Measurements from ENCODE around the gene LCE1C. TPM values are rescaled to one million over a fixed set of nuclear protein-coding genes. Genes with fewer than 3 reads are reported as not detected.

Gene LCE1C
- total RNA-seq, 1 donor from 2014 or later = not detected

DNA sequence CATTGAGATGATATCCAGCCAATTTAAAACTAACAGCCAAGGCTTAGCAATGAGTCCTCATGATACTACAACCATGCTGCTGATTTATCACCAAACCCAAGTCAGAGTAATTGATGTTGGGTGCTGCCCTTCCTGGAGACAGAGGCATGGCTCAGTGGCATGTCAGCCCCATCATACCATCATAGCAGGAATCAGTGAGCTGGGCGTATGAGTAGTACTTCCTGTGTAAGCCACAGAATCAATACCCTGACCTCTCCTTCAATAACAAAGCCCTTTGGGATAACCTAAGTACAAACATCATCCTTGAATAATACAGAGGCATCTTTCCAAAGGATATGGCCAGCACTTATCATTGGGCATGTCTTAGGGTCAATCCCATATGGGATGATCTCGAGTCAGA, 23.4 kb downstream of the LCE1C start:
- intact Hi-C loops (cut with micrococcal nuclease) = no loop called here
- H3K27me3 Mint-ChIP-seq (ENCODE audit: low read depth) = peaks cover 5% of the 10 kb centered on the region
- H3K9me3 Mint-ChIP-seq = no peaks in the 10 kb centered on the region
- no peaks in the 10 kb centered on the region for H3K4me1 Mint-ChIP-seq (ENCODE audit: low read depth)
- H3K4me3 Mint-ChIP-seq (ENCODE audit: low read depth) = no peak overlapping the region
- H3K36me3 Mint-ChIP-seq (ENCODE audit: low read depth) = no peaks in the 10 kb centered on the region
- no peak overlapping the region for H3K27ac Mint-ChIP-seq
- no peak for DNase-seq (ENCODE audit: low spot score)

DNA sequence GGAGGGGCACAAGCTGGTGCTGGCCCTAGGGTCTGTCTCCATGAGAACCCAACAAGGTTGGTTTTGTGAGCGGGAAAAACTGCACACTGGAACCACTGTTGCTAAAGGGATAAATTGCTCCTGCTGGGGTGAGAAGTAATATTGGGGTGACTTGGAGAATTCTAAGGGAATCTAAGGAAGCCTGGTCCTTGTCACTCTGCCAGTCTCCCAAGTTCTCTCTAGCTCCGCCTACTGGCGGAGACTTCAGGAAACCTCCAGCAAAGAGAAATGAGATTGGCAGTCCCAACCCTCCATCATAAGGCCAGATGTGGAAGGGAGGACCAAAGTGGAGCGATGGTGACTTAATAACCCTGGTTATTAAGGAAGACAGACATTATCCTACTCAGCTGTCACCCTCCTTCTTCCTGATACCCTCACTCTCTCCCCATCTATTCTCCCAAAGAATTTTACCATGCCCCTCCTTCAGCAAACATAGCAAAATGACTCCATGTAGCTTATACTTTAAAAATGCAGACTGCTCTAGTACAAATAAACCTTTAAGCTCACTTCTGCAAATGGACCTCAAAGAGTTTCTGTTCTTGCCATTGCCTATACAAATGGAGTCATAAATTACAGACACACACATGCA, 28.8 kb downstream of the LCE1C start:
- Mint-ChIP-seq H3K27me3 (ENCODE audit: low read depth) (no peaks in the 10 kb centered on the region), H3K36me3 (ENCODE audit: low read depth) (no peaks in the 10 kb centered on the region), H3K9me3 (no peaks in the 10 kb centered on the region), H3K4me1 (ENCODE audit: low read depth) (no peaks in the 10 kb centered on the region), H3K27ac (no peak overlapping the region), H3K4me3 (ENCODE audit: low read depth) (no peak overlapping the region)
- no peak for DNase-seq (ENCODE audit: low spot score)
- intact Hi-C loops (cut with micrococcal nuclease) = no loop called here

DNA sequence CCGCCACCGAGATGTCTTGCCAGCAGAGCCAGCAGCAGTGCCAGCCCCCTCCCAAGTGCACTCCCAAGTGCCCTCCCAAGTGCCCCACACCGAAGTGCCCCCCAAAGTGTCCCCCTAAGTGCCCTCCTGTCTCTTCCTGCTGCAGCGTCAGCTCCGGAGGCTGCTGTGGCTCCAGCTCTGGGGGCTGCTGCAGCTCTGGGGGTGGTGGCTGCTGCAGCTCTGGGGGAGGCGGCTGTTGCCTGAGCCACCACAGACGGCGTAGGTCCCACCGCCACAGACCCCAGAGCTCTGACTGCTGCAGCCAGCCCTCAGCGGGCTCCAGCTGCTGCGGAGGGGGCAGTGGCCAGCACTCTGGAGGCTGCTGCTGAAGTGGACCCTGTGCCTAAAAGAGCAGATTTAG, 30.1 kb downstream of the LCE1C start:
- Mint-ChIP-seq H3K36me3 (ENCODE audit: low read depth) (no peaks in the 10 kb centered on the region), H3K27me3 (ENCODE audit: low read depth) (no peaks in the 10 kb centered on the region), H3K27ac (no peak overlapping the region), H3K4me3 (ENCODE audit: low read depth) (no peak overlapping the region), H3K4me1 (ENCODE audit: low read depth) (no peaks in the 10 kb centered on the region), H3K9me3 (no peaks in the 10 kb centered on the region)
- intact Hi-C loops (cut with micrococcal nuclease) = no loop called here
- DNase-seq (ENCODE audit: low spot score) = no peak

DNA sequence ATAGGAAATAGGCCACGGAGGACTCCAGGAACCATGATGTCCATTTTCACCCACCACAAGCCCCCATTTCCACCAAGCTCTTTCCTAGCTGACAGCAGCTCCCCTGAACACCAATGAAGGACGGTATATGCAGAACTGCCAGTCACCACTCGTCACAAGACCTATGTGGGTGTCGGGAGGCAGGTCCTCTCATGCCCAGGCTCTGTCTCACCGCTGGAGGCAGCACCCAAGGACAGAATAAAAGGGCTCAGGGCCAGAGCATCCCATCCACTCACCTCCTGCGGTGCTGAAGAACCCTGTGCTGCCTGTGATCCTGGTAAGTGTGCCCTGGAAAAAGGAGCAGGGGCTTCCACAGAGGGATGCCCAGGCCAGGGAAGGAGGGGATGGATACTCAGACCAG, 31.6 kb downstream of the LCE1C start, which contains the start of gene LCE1F:
LCE1F (plus strand) TSS at position 266 of the 400 bp plus-strand sequence. CDS start 1,232 bp downstream, outside the sequence.
- Mint-ChIP-seq H3K9me3 (no peaks in the 10 kb centered on the region), H3K36me3 (ENCODE audit: low read depth) (no peaks in the 10 kb centered on the region), H3K4me3 (ENCODE audit: low read depth) (no peak within 1 kb of the TSS), H3K4me1 (ENCODE audit: low read depth) (no peaks in the 10 kb centered on the region), H3K27me3 (ENCODE audit: low read depth) (no peaks in the 10 kb centered on the region), H3K27ac (no peak within 1 kb of the TSS)
- intact Hi-C loops (cut with micrococcal nuclease) = no loop called here
- DNase-seq (ENCODE audit: low spot score) = no peak

DNA sequence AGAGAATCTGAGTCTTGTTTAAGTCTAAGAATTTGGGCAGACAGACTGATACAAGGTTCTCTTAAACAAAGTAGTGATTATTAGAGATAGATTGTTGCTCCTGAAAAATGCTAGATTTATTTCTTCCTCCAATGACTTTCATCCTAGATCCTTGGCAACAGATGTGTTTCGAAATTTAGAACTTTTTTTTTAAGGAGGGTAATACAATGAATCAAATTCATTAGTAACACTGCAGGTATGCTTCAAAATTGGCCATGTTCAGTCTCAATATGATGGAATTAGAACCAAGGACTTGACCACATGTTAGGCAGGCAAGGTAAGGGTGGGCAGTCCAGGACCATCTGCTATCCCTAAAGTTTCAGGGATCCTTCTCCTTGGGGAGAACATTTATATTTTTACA, 36.0 kb downstream of the LCE1C start:
- DNase-seq (ENCODE audit: low spot score) = no peak
- intact Hi-C loops (cut with micrococcal nuclease) = no loop called here
- H3K27me3 Mint-ChIP-seq (ENCODE audit: low read depth) = no peaks in the 10 kb centered on the region
- no peaks in the 10 kb centered on the region for H3K9me3 Mint-ChIP-seq
- H3K36me3 Mint-ChIP-seq (ENCODE audit: low read depth) = no peaks in the 10 kb centered on the region
- H3K4me3 Mint-ChIP-seq (ENCODE audit: low read depth) = no peak overlapping the region
- no peaks in the 10 kb centered on the region for H3K4me1 Mint-ChIP-seq (ENCODE audit: low read depth)
- H3K27ac Mint-ChIP-seq = no peak overlapping the region

DNA sequence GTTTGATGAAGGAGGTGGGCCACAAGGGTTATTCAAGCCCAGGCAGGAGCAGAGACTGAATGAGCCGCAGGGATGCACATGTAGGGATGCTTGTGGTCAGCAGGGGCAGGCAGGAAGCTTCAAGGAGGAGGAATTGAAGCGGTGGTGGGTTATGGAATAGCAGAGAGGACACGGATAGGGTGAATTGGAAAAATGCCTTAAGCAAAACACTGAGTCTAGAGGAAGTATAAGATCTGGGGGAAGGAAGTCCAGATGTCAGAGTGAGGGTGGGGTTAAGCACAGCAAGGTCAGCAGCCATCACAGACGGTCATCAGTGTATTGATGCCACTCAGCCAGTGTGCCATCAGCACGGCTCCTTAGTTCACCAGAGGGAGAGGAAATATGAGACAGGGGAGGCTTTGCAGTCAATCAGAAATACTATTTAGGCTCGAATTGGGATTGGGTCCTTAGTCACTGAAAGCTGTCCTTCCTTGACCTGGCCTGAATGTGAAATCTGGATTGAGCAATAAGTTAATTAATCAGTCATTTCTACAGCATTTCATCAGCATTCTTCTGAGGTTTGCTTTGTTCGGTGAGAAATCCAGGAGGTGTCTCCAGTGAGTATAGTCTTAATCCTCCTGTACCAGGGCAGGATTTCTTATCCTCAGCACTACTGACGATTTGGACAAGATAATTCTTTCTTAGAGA, 37.5 kb downstream of the LCE1C start:
- no peaks in the 10 kb centered on the region for H3K36me3 Mint-ChIP-seq (ENCODE audit: low read depth)
- no peaks in the 10 kb centered on the region for H3K27me3 Mint-ChIP-seq (ENCODE audit: low read depth)
- no peak overlapping the region for H3K4me3 Mint-ChIP-seq (ENCODE audit: low read depth)
- no peaks in the 10 kb centered on the region for H3K9me3 Mint-ChIP-seq
- DNase-seq (ENCODE audit: low spot score) = no peak
- intact Hi-C loops (cut with micrococcal nuclease) = no loop called here
- H3K27ac Mint-ChIP-seq = no peak overlapping the region
- H3K4me1 Mint-ChIP-seq (ENCODE audit: low read depth) = no peaks in the 10 kb centered on the region

DNA sequence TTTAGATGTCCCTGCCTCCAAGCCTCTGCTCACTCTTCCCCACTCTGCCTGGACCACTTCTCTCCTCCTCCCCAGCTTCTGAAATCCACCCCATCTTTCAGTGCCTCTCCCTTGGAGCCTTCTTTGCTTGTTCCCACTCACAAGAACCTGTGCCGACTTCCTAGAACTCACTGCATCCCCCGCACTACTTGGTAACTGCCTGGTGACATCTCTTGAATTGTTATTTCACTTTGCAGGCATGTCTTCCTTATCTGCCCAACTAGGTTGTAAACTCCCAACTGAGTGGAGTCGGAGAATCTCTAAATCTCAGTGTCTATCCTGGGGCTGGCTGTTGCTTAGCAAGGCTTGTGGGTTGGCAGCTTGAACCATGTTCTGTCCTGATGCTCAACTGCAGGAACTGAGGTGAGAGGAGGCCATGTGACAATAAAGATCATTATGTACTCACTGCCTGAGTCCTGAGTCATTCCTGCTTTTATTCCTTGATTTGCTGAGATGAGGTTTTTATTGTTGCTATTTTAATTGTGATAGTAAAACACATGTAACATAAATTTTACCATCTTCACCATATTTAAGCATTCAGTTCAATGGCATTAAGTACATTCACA, 44.7 kb downstream of the LCE1C start:
- DNase-seq (ENCODE audit: low spot score) = no peak
- Mint-ChIP-seq H3K27me3 (ENCODE audit: low read depth) (no peaks in the 10 kb centered on the region), H3K27ac (no peak overlapping the region), H3K9me3 (no peaks in the 10 kb centered on the region), H3K4me3 (ENCODE audit: low read depth) (no peak overlapping the region), H3K36me3 (ENCODE audit: low read depth) (no peaks in the 10 kb centered on the region), H3K4me1 (ENCODE audit: low read depth) (no peaks in the 10 kb centered on the region)
- intact Hi-C loops (cut with micrococcal nuclease) = no loop called here

DNA sequence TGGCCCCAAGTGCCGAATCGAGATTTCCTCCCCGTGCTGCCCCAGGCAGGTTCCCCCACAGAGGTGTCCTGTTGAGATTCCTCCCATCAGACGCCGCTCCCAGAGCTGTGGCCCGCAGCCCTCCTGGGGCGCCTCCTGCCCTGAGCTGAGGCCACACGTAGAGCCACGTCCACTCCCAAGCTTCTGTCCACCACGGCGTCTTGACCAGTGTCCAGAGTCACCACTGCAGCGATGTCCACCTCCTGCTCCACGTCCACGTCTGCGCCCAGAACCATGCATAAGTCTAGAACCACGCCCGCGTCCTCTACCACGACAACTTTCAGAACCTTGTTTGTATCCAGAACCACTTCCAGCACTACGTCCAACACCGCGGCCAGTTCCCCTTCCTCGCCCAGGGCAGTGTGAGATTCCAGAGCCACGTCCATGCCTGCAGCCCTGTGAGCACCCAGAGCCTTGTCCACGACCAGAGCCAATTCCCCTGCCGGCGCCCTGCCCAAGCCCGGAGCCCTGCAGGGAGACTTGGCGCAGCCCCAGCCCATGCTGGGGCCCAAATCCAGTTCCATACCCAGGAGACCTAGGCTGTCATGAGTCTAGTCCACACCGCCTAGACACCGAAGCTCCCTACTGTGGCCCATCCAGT, 45.8 kb downstream of the LCE1C start:
- no peak for DNase-seq (ENCODE audit: low spot score)
- H3K4me1 Mint-ChIP-seq (ENCODE audit: low read depth) = no peaks in the 10 kb centered on the region
- intact Hi-C loops (cut with micrococcal nuclease) = no loop called here
- no peaks in the 10 kb centered on the region for H3K36me3 Mint-ChIP-seq (ENCODE audit: low read depth)
- no peak overlapping the region for H3K4me3 Mint-ChIP-seq (ENCODE audit: low read depth)
- no peaks in the 10 kb centered on the region for H3K27me3 Mint-ChIP-seq (ENCODE audit: low read depth)
- no peaks in the 10 kb centered on the region for H3K9me3 Mint-ChIP-seq
- H3K27ac Mint-ChIP-seq = no peak overlapping the region

DNA sequence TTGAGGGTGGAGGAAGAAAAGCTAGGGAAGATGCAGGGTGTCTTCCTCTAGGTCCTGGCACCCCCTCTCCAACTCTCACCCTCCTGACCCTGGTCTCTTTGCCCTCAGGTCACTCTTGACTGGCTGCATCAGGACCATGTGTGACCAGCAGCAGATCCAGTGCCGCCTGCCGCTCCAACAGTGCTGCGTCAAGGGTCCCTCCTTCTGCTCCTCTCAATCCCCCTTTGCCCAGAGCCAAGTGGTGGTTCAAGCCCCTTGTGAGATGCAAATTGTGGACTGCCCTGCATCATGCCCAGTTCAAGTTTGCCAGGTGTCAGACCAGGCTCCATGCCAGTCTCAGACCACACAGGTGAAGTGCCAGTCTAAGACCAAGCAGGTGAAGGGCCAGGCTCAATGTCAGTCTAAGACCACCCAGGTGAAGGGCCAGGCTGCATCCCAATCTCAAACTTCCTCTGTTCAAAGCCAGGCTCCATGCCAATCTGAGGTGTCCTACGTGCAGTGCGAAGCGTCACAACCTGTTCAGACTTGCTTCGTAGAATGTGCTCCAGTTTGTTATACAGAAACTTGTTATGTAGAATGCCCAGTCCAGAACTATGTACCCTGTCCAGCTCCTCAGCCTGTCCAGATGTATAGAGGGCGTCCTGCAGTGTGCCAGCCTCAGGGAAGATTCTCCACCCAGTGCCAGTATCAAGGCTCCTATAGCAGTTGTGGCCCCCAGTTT, 46.8 kb downstream of the LCE1C start:
- no peaks in the 10 kb centered on the region for H3K27me3 Mint-ChIP-seq (ENCODE audit: low read depth)

DNA sequence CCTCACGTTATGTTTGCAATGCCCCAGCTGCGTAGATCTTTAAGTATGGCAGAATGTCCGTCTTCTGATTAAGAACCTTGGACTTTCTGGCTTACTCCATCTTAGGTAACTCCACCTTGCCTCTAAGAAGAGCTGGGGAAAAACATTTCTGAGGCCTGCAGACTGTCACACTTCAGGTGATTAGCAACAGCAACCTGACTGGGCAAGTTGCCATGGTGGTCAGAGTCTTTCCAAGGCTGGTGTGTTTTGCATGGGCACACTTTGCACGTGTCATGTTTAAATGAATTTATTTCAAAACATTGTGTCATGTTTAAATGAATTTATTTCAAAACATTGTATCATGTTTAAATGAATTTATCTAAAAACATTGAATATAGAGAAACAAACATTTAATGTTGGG, 47.8 kb downstream of the LCE1C start:
- no peak for DNase-seq (ENCODE audit: low spot score)
- H3K36me3 Mint-ChIP-seq (ENCODE audit: low read depth) = no peaks in the 10 kb centered on the region
- intact Hi-C loops (cut with micrococcal nuclease) = no loop called here
- H3K9me3 Mint-ChIP-seq = no peaks in the 10 kb centered on the region
- no peak overlapping the region for H3K4me3 Mint-ChIP-seq (ENCODE audit: low read depth)
- H3K27ac Mint-ChIP-seq = no peak overlapping the region
- H3K4me1 Mint-ChIP-seq (ENCODE audit: low read depth) = no peaks in the 10 kb centered on the region
- no peaks in the 10 kb centered on the region for H3K27me3 Mint-ChIP-seq (ENCODE audit: low read depth)

More for the DNA sequence above, 46.8 kb downstream of the LCE1C start:
- Mint-ChIP-seq H3K4me3 (ENCODE audit: low read depth) (no peak overlapping the region), H3K27ac (no peak overlapping the region), H3K4me1 (ENCODE audit: low read depth) (no peaks in the 10 kb centered on the region), H3K9me3 (no peaks in the 10 kb centered on the region), H3K36me3 (ENCODE audit: low read depth) (no peaks in the 10 kb centered on the region)
- intact Hi-C loops (cut with micrococcal nuclease) = no loop called here
- no peak for DNase-seq (ENCODE audit: low spot score)

DNA sequence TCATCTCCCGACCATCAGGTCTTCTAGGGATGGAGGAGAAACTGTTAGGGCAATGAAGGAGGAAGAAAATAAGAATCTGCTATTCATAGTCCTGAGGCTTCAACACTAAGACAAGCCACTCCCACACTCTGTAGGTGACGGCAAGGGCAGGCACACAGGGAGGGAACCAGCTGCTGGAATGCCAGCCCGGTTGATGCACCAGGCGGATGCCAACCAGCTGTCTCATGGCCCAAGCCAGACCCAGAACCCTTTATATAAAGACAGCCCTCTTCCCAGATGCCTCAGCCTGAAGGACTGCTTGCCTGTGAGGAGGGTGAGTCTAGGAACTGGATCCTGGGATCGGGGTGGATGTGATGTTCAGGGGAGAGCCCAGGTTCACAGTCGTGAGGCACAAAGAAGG, 48.7 kb downstream of the LCE1C start, which contains the start of gene KPRP:
KPRP (plus strand) TSS at position 279 of the 400 bp plus-strand sequence. CDS start 1,564 bp downstream, outside the sequence.
- Mint-ChIP-seq H3K36me3 (ENCODE audit: low read depth) (no peaks in the 10 kb centered on the region), H3K4me1 (ENCODE audit: low read depth) (no peaks in the 10 kb centered on the region), H3K27me3 (ENCODE audit: low read depth) (peaks cover 4% of the 10 kb centered on the region), H3K9me3 (no peaks in the 10 kb centered on the region), H3K27ac (no peak within 1 kb of the TSS), H3K4me3 (ENCODE audit: low read depth) (no peak within 1 kb of the TSS)
- intact Hi-C loops (cut with micrococcal nuclease) = no loop called here
- no peak for DNase-seq (ENCODE audit: low spot score)

DNA sequence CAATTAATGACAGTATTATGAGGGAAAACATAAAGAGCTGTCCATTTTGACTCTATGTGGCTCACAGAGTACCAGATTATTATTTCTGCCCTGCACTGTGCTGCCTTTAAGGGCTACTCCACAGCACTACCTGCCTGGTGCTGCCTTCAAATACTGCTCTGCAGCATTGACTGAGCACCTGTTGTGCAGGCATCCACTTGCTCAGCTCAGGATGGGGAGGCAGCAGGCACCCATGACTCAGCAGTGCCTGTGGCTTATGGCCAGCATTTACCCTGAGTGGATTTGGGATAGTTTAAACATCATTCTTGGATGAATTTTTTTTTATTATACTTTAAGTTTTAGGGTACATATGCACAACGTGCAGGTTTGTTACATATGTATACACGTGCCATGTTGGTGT, 49.6 kb downstream of the LCE1C start:
- no peak for DNase-seq (ENCODE audit: low spot score)
- H3K9me3 Mint-ChIP-seq = no peaks in the 10 kb centered on the region
- H3K4me3 Mint-ChIP-seq (ENCODE audit: low read depth) = no peak overlapping the region
- no peaks in the 10 kb centered on the region for H3K36me3 Mint-ChIP-seq (ENCODE audit: low read depth)
- intact Hi-C loops (cut with micrococcal nuclease) = no loop called here
- H3K4me1 Mint-ChIP-seq (ENCODE audit: low read depth) = peaks cover 3% of the 10 kb centered on the region
- H3K27ac Mint-ChIP-seq = no peak overlapping the region
- H3K27me3 Mint-ChIP-seq (ENCODE audit: low read depth) = peaks cover 9% of the 10 kb centered on the region

Data from activated T-helper 2 cell treated with anti-CD3 and anti-CD28 coated beads, Interferon-gamma antibody, Interleukin-2, Interleukin-4, amounts not matched to agents 10 μg/mL and 5 μg/mL and 100 μg/mL, durations not matched to agents 14 hours and 24 hours and 36 hours (primary cell).